PC-3 (cell line): ENCODE measurements around the gene CALHM6. TPM values are rescaled to one million over a fixed set of nuclear protein-coding genes. Genes with fewer than 3 reads are reported as not detected.

ENCODE experiments used
- ATAC-seq: fragments of 200-7000 bp; cut with Tn5 transposase; 2 replicates; pipeline ENCODE4 v1.9.1; 2020; ENCODE audit warnings: mild to moderate bottlenecking, moderate library complexity
- BruUV-seq: library from RNA; stranded (reverse); fragments of 400-500 nt; replicated peaks from 2 replicates; lab custom pipeline; 2021; lab: Mats Ljungman, UMichigan
- CTCF ChIA-PET: fragments of 300-600 bp; sonication (Branson Sonifier 250); formaldehyde crosslinking; loops from one replicate; lab custom pipeline; 2022; ENCODE audit warnings: antibody characterized with exemption; lab: Charles Lee
- POLR2A ChIA-PET: fragments of 300-600 bp; sonication (Branson Sonifier 250); formaldehyde crosslinking; loops from one replicate; lab custom pipeline; 2022; ENCODE audit warnings: antibody characterized with exemption; ENCODE audit not compliant: unreplicated experiment; lab: Charles Lee
- DNase-seq: peaks from one replicate; pipeline ENCODE4 v3.0.0-alpha.2; 2015
- H2AFZ ChIP-seq: fragments of 300-600 bp; sonication (generic); 2 replicates; pipeline ENCODE4 v1.6.0; 2016; ENCODE audit warnings: antibody characterized with exemption, low read length
- H3F3A ChIP-seq: fragments of 300-600 bp; sonication (generic); one replicate; pipeline ENCODE4 v1.6.0; 2017; ENCODE audit warnings: antibody characterized with exemption, low read length, control low read depth, mild to moderate bottlenecking; ENCODE audit not compliant: unreplicated experiment
- H3K27ac ChIP-seq: fragments of 300-600 bp; sonication (generic); 2 replicates; pipeline ENCODE4 v1.5.1; 2016; ENCODE audit warnings: mild to moderate bottlenecking, low read length
- H3K27me3 ChIP-seq: fragments of 300-600 bp; sonication (generic); 2 replicates; pipeline ENCODE4 v1.6.1; 2016; ENCODE audit warnings: low read length, mixed read lengths
- H3K36me3 ChIP-seq: fragments of 300-600 bp; sonication (generic); 2 replicates; pipeline ENCODE4 v1.6.1; 2016; ENCODE audit warnings: low read depth, mixed run types, low read length, mixed read lengths
- H3K4me1 ChIP-seq: fragments of 300-600 bp; sonication (generic); 2 replicates; pipeline ENCODE4 v1.5.1; 2016; ENCODE audit warnings: low read length; ENCODE audit not compliant: insufficient read depth
- H3K4me2 ChIP-seq: fragments of 300-600 bp; sonication (generic); 2 replicates; pipeline ENCODE4 v1.6.0; 2016; ENCODE audit warnings: low read length
- H3K4me3 ChIP-seq: fragments of 300-600 bp; sonication (generic); 2 replicates; pipeline ENCODE4 v1.5.1; 2016; ENCODE audit warnings: mild to moderate bottlenecking, low read length, mixed read lengths
- H3K79me2 ChIP-seq: fragments of 300-600 bp; sonication (generic); 2 replicates; pipeline ENCODE4 v1.6.1; 2017; ENCODE audit warnings: low read length, mixed read lengths
- H3K9ac ChIP-seq: fragments of 300-600 bp; sonication (generic); 2 replicates; pipeline ENCODE4 v1.6.0; 2016; ENCODE audit warnings: mild to moderate bottlenecking, low read length
- H3K9me2 ChIP-seq: fragments of 300-600 bp; sonication (generic); replicated peaks from 2 replicates; pipeline ENCODE4 v1.6.1; 2016; ENCODE audit warnings: mixed run types, low read length, mixed read lengths
- H3K9me3 ChIP-seq: fragments of 300-600 bp; sonication (generic); 2 replicates; pipeline ENCODE4 v1.6.1; 2016; ENCODE audit warnings: low read length, mixed read lengths
- H4K20me1 ChIP-seq: fragments of 300-600 bp; sonication (generic); 2 replicates; pipeline ENCODE4 v1.6.1; 2016; ENCODE audit warnings: low read length, mixed read lengths
- CTCF ChIP-seq: fragments of 300-600 bp; sonication (generic); conservative IDR thresholded peaks from 2 replicates; pipeline ENCODE4 v1.5.1; 2017; ENCODE audit warnings: antibody characterized with exemption, low read depth, mild to moderate bottlenecking, low read length
- EZH2 ChIP-seq: fragments of 300-600 bp; sonication (generic); IDR thresholded peaks from one replicate; pipeline ENCODE4 v1.6.1; 2017; ENCODE audit warnings: antibody characterized with exemption, mild to moderate bottlenecking, low read length; ENCODE audit not compliant: unreplicated experiment
- EZH2phosphoT487 ChIP-seq: fragments of 300-600 bp; sonication (generic); IDR thresholded peaks from 2 replicates; pipeline ENCODE4 v1.6.1; 2018; ENCODE audit warnings: mild to moderate bottlenecking, antibody characterized with exemption, low read length, borderline replicate concordance
- intact Hi-C: fragments of 100-400 bp; cut with micrococcal nuclease; formaldehyde crosslinking; loops from 2 replicates; pipeline ENCODE4 v1.9.0; 2023
- total RNA-seq: library from RNA; depleted of rRNA; stranded (reverse); fragments of >200 nt; gene quantifications from 2 replicates; pipeline ENCODE4 v1.2.3, GENCODE V29; 2014

Gene CALHM6
- total RNA-seq, 1 experiment from 2014 or later: not detected

GRCh38 chr6:116471531-116471930 lies 10.4 kb downstream of the CALHM6 start:
- no peaks in the 10 kb centered on the region for H3K4me1 ChIP-seq
- H3K4me3 ChIP-seq: no peak overlapping the region
- CTCF ChIA-PET: no interaction called here
- no peak overlapping the region for H2AFZ ChIP-seq
- H3K9me3 ChIP-seq: no peaks in the 10 kb centered on the region
- no peak overlapping the region for H3K27ac ChIP-seq
- TF ChIP-seq EZH2phosphoT487: no peak
- TF ChIP-seq CTCF: no peak
- TF ChIP-seq EZH2: no peak
- no peak overlapping the region for H3K4me2 ChIP-seq
- POLR2A ChIA-PET: no interaction called here
- H3F3A ChIP-seq: no peaks in the 10 kb centered on the region
- no TSS peak for BruUV-seq
- DNase-seq (no peak), ATAC-seq (no peak)
- no peak overlapping the region for H3K9ac ChIP-seq
- no peaks in the 10 kb centered on the region for H3K36me3 ChIP-seq
- no peaks in the 10 kb centered on the region for H3K9me2 ChIP-seq
- no peaks in the 10 kb centered on the region for H3K27me3 ChIP-seq
- intact Hi-C loops: no loop called here
- no peaks in the 10 kb centered on the region for H3K79me2 ChIP-seq
- H4K20me1 ChIP-seq: no peaks in the 10 kb centered on the region

- no peak overlapping the region for H3K4me2 ChIP-seq
- DNase-seq: no peak
- no peaks in the 10 kb centered on the region for H3K9me3 ChIP-seq
- H3K27me3 ChIP-seq: no peaks in the 10 kb centered on the region
- CTCF ChIA-PET: no interaction called here
- H3K36me3 ChIP-seq: no peaks in the 10 kb centered on the region
- H3K4me3 ChIP-seq: no peak overlapping the region
- no peaks in the 10 kb centered on the region for H3K9me2 ChIP-seq
- H3K27ac ChIP-seq: no peak overlapping the region
- H2AFZ ChIP-seq: no peak overlapping the region
- H4K20me1 ChIP-seq: no peaks in the 10 kb centered on the region
- no peak for ATAC-seq
- POLR2A ChIA-PET: no interaction called here
- no peaks in the 10 kb centered on the region for H3K79me2 ChIP-seq
- no peak overlapping the region for H3K9ac ChIP-seq
- TF ChIP-seq EZH2 (no peak), CTCF (no peak), EZH2phosphoT487 (no peak)
- BruUV-seq: no TSS peak
- H3K4me1 ChIP-seq: no peaks in the 10 kb centered on the region
- intact Hi-C loops: no loop called here
- no peaks in the 10 kb centered on the region for H3F3A ChIP-seq
Measured at GRCh38 chr6:116472706-116473105, 11.5 kb downstream of the CALHM6 start.

GRCh38 chr6:116475141-116475540 lies 14.0 kb downstream of the CALHM6 start:
- TF ChIP-seq EZH2 (no peak), EZH2phosphoT487 (no peak), CTCF (no peak)
- H3K27ac ChIP-seq: no peak overlapping the region
- ATAC-seq: no peak

More at GRCh38 chr6:116475141-116475540, 14.0 kb downstream of the CALHM6 start:
- CTCF ChIA-PET: no interaction called here
- Histone ChIP-seq H3F3A (no peaks in the 10 kb centered on the region), H3K36me3 (no peaks in the 10 kb centered on the region), H4K20me1 (no peaks in the 10 kb centered on the region), H3K4me2 (no peak overlapping the region), H3K27me3 (no peaks in the 10 kb centered on the region), H3K4me1 (no peaks in the 10 kb centered on the region), H3K9ac (no peak overlapping the region), H3K9me2 (no peaks in the 10 kb centered on the region), H2AFZ (no peak overlapping the region), H3K4me3 (no peak overlapping the region), H3K79me2 (no peaks in the 10 kb centered on the region), H3K9me3 (no peaks in the 10 kb centered on the region)
- no peak for DNase-seq
- BruUV-seq: no TSS peak
- intact Hi-C loops: no loop called here
- POLR2A ChIA-PET: no interaction called here
